Neuronal stem cell (in vitro differentiated cells): Measurements from ENCODE around the gene EIF5A.
A peak's percentile ranks its signal among the peaks of the same experiment; 100 is the strongest.

Experiments used
- DNase-seq: peaks from one replicate; pipeline ENCODE4 v3.0.0-alpha.2; 2013; ENCODE audit warnings: low spot score
- H2AFZ ChIP-seq: one replicate; pipeline ENCODE4 v1.6.1; 2013; ENCODE audit warnings: mild to moderate bottlenecking, low read length, inconsistent platforms
- H2AK5ac ChIP-seq: 2 replicates; pipeline ENCODE4 v1.6.1; 2013; ENCODE audit warnings: low read depth, mild to moderate bottlenecking, inconsistent platforms, low read length, moderate library complexity, mixed read lengths
- H2BK120ac ChIP-seq: 2 replicates; pipeline ENCODE4 v1.6.1; 2013; ENCODE audit warnings: low read depth, mild to moderate bottlenecking, inconsistent platforms, low read length, moderate library complexity, mixed read lengths
- H2BK12ac ChIP-seq: one replicate; pipeline ENCODE4 v1.6.1; 2013; ENCODE audit warnings: low read length, inconsistent platforms
- H2BK15ac ChIP-seq: 2 replicates; pipeline ENCODE4 v1.6.1; 2013; ENCODE audit warnings: mild to moderate bottlenecking, low read length, inconsistent platforms, mixed read lengths
- H2BK5ac ChIP-seq: one replicate; pipeline ENCODE4 v1.6.1; 2013; ENCODE audit warnings: inconsistent platforms, mild to moderate bottlenecking, low read length, moderate library complexity
- H3K14ac ChIP-seq: one replicate; pipeline ENCODE4 v1.6.1; 2013; ENCODE audit warnings: low read length, inconsistent platforms
- H3K18ac ChIP-seq: 2 replicates; pipeline ENCODE4 v1.6.1; 2013; ENCODE audit warnings: low read length, inconsistent platforms
- H3K23ac ChIP-seq: 2 replicates; pipeline ENCODE4 v1.6.1; 2013; ENCODE audit warnings: low read depth, mild to moderate bottlenecking, mixed read lengths, low read length, inconsistent platforms; ENCODE audit not compliant: poor library complexity
- H3K27ac ChIP-seq: replicated peaks from 3 replicates; pipeline ENCODE4 v1.5.1; 2013; ENCODE audit warnings: low read length, inconsistent platforms
- H3K27me3 ChIP-seq, 3 experiments: 2 replicates each; pipeline ENCODE4 v1.6.1; 2013; ENCODE audit warnings: low read length in 3 of 3, mild to moderate bottlenecking in 2 of 3, inconsistent platforms in 1 of 3, low read depth in 1 of 3, mixed read lengths in 1 of 3, moderate library complexity in 1 of 3; ENCODE audit not compliant: control insufficient read depth in 3 of 3, insufficient read depth in 3 of 3
- H3K36me3 ChIP-seq, 2 donors: replicated peaks in 1 of 2; 2 replicates each; pipeline ENCODE4 v1.6.1; 2013; ENCODE audit warnings: low read length in 2 of 2; ENCODE audit not compliant: control insufficient read depth in 2 of 2, insufficient read depth in 2 of 2
- H3K4ac ChIP-seq: 2 replicates; pipeline ENCODE4 v1.6.1; 2013; ENCODE audit warnings: inconsistent platforms, mild to moderate bottlenecking, low read length, moderate library complexity
- H3K4me1 ChIP-seq, 2 donors: 1 replicate in 1 of 2; 2 replicates in 1 of 2; pipeline ENCODE4 v1.6.1; 2013; ENCODE audit warnings: low read length in 2 of 2, low read depth in 1 of 2; ENCODE audit not compliant: control insufficient read depth in 2 of 2, insufficient read depth in 1 of 2
- H3K4me2 ChIP-seq: one replicate; pipeline ENCODE4 v1.6.1; 2013; ENCODE audit warnings: mild to moderate bottlenecking, low read length, inconsistent platforms; ENCODE audit not compliant: insufficient read depth, poor library complexity, severe bottlenecking
- H3K4me3 ChIP-seq, 2 donors: 2 replicates each; pipeline ENCODE4 v1.5.1; 2013; ENCODE audit warnings: low read length in 2 of 2, mild to moderate bottlenecking in 2 of 2, inconsistent platforms in 1 of 2, moderate library complexity in 1 of 2
- H3K79me1 ChIP-seq: one replicate; pipeline ENCODE4 v1.6.1; 2013; ENCODE audit warnings: low read depth, mild to moderate bottlenecking, inconsistent platforms, low read length, moderate library complexity
- H3K9ac ChIP-seq: one replicate; pipeline ENCODE4 v1.6.1; 2013; ENCODE audit warnings: mild to moderate bottlenecking, low read depth, low read length, inconsistent platforms; ENCODE audit not compliant: poor library complexity
- H3K9me3 ChIP-seq, 2 donors: replicated peaks in 1 of 2; 2 replicates each; pipeline versions ENCODE3 to v1.6.1; 2013; ENCODE audit warnings: low read length in 2 of 2, mild to moderate bottlenecking in 2 of 2, inconsistent platforms in 1 of 2, low read depth in 1 of 2, mixed read lengths in 1 of 2, moderate library complexity in 1 of 2; ENCODE audit not compliant: control insufficient read depth in 2 of 2, insufficient read depth in 1 of 2
- H4K8ac ChIP-seq: one replicate; pipeline ENCODE4 v1.6.1; 2013; ENCODE audit warnings: low read depth, mild to moderate bottlenecking, inconsistent platforms, low read length, moderate library complexity
- H4K91ac ChIP-seq: one replicate; pipeline ENCODE4 v1.6.1; 2013; ENCODE audit warnings: low read length, low read depth, mild to moderate bottlenecking, inconsistent platforms; ENCODE audit not compliant: poor library complexity
- WGBS, 2 donors: extraction: QIAGEN DNeasy Blood & Tissue Kit; methylation state at CpG; one replicate each; pipeline ENCODE4 v1.1.7; 2013; ENCODE audit warnings: missing lambda C conversion rate in 2 of 2, mixed read lengths in 1 of 2; ENCODE audit not compliant: insufficient read length in 2 of 2, insufficient replicate concordance in 1 of 2; ENCODE audit errors: extremely low coverage in 2 of 2; 5-methylcytosine and 5-hydroxymethylcytosine counted together

EIF5A gene

GRCh38 chr17:7292729-7293128 is 14.7 kb upstream of the EIF5A start:
- no peak overlapping the region for H2BK5ac ChIP-seq
- no peak overlapping the region for H3K18ac ChIP-seq
- H3K9ac ChIP-seq: no peak overlapping the region
- H3K4ac ChIP-seq: no peak overlapping the region
- no peak overlapping the region for H4K8ac ChIP-seq
- no peaks in the 10 kb centered on the region for H3K36me3 ChIP-seq
- no peak overlapping the region for H4K91ac ChIP-seq
- H3K79me1 ChIP-seq: peaks cover 4% of the 10 kb centered on the region
- no peak overlapping the region for H3K4me2 ChIP-seq
- H2AK5ac ChIP-seq: no peak overlapping the region
- H3K14ac ChIP-seq: no peak overlapping the region
- H3K9me3 ChIP-seq: peaks cover 0 to 3% of the 10 kb centered on the region in 2 donors
- peaks cover 7 to 22% of the 10 kb centered on the region in 2 donors for H3K4me1 ChIP-seq
- no peak overlapping the region for H3K27ac ChIP-seq
- no peak overlapping the region for H2AFZ ChIP-seq
- H3K27me3 ChIP-seq: peaks cover 10 to 48% (median 44%) of the 10 kb centered on the region in 3 experiments
- H2BK120ac ChIP-seq: no peak overlapping the region
- no CpG with 5 or more reads among the region's 6 CpGs for WGBS, 2 donors
- no peak for DNase-seq
- H2BK15ac ChIP-seq: no peak overlapping the region
- H3K4me3 ChIP-seq: no peak overlapping the region
- H2BK12ac ChIP-seq: no peak overlapping the region
- no peak overlapping the region for H3K23ac ChIP-seq

GRCh38 chr17:7293159-7293558 is 14.3 kb upstream of the EIF5A start:
- H3K4me3 ChIP-seq: no peak overlapping the region
- H3K36me3 ChIP-seq: no peaks in the 10 kb centered on the region
- no peak overlapping the region for H2AK5ac ChIP-seq
- no peak overlapping the region for H3K4me2 ChIP-seq
- no peak overlapping the region for H4K91ac ChIP-seq
- H3K9me3 ChIP-seq: peaks cover 0 to 3% of the 10 kb centered on the region in 2 donors
- H2BK120ac ChIP-seq: no peak overlapping the region
- peaks cover 4% of the 10 kb centered on the region for H3K79me1 ChIP-seq
- H3K4me1 ChIP-seq: peaks cover 7 to 22% of the 10 kb centered on the region in 2 donors
- H4K8ac ChIP-seq: no peak overlapping the region
- H3K27ac ChIP-seq: no peak overlapping the region
- H2BK12ac ChIP-seq: no peak overlapping the region
- no peak overlapping the region for H3K18ac ChIP-seq
- no peak overlapping the region for H3K23ac ChIP-seq
- no peak overlapping the region for H2BK5ac ChIP-seq
- no CpG with 5 or more reads among the region's 11 CpGs for WGBS, 2 donors
- no peak for DNase-seq
- no peak overlapping the region for H3K14ac ChIP-seq
- no peak overlapping the region for H2BK15ac ChIP-seq
- H3K4ac ChIP-seq: no peak overlapping the region
- peaks cover 10 to 48% (median 44%) of the 10 kb centered on the region in 3 experiments for H3K27me3 ChIP-seq
- no peak overlapping the region for H2AFZ ChIP-seq
- H3K9ac ChIP-seq: no peak overlapping the region

DNA sequence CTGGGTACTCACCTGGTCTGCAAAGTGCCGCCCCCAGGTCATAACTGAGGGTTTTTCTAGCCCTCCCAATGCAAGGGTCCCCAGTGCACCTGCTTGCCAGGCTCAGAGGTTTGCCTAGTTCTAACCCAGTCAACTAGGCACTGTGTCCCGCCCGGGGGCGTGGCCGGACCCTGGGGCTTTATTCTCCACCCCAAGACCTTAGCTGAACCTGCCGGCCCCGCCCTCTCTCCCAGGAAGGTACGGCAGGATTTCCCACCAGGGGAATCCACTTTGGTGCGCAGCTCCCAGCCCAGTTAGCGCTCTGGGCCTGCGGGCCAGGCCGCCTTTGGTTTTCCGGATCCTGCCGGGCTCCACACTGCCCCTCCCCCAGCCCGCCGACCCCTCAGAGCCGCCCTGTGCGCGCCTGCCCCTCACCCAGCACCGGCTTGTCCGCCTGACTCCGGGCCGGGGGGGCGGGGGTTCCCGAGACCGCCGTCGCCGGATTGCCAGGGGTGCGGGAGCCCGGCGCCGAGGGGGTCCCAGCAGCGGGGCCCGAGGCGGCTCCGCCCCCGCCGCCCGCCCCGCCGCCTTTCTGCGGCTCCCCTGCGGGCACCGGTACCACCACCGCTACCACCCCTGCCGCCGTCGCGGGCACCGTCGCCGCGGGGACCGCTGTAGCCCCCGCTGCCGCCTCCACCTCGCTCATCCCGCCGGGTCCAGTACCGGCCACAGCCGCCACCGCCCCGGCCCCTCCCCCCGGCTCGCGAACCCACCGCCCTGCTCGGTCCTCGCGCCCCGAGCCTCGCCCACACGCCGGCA is 13.4 kb upstream of the EIF5A start:
- peak overlapping the region; percentile 54 for H3K4me2 ChIP-seq
- H3K9me3 ChIP-seq: peaks cover 0 to 3% of the 10 kb centered on the region in 2 donors
- peak overlapping the region; percentile 4 for H2AK5ac ChIP-seq
- H3K4me3 ChIP-seq: peak overlapping the region; percentile 22 to 48
- no peak overlapping the region for H3K27ac ChIP-seq
- no peak overlapping the region for H2BK5ac ChIP-seq
- no peak overlapping the region for H2BK12ac ChIP-seq
- peak overlapping the region; percentile 85 for H3K18ac ChIP-seq
- no peak overlapping the region for H2BK120ac ChIP-seq
- H3K27me3 ChIP-seq: peaks cover 10 to 48% (median 44%) of the 10 kb centered on the region in 3 experiments
- H2BK15ac ChIP-seq: peak overlapping the region; percentile 49
- H3K23ac ChIP-seq: peak overlapping the region; percentile 43
- H3K4ac ChIP-seq: no peak overlapping the region
- H4K91ac ChIP-seq: no peak overlapping the region
- peaks cover 4% of the 10 kb centered on the region for H3K79me1 ChIP-seq
- no CpG with 5 or more reads among the region's 75 CpGs for WGBS, 2 donors
- peaks cover 7 to 22% of the 10 kb centered on the region in 2 donors for H3K4me1 ChIP-seq
- H3K14ac ChIP-seq: no peak overlapping the region
- H3K9ac ChIP-seq: no peak overlapping the region
- no peaks in the 10 kb centered on the region for H3K36me3 ChIP-seq
- H4K8ac ChIP-seq: no peak overlapping the region
- no peak for DNase-seq
- H2AFZ ChIP-seq: peak overlapping the region; percentile 87

DNA sequence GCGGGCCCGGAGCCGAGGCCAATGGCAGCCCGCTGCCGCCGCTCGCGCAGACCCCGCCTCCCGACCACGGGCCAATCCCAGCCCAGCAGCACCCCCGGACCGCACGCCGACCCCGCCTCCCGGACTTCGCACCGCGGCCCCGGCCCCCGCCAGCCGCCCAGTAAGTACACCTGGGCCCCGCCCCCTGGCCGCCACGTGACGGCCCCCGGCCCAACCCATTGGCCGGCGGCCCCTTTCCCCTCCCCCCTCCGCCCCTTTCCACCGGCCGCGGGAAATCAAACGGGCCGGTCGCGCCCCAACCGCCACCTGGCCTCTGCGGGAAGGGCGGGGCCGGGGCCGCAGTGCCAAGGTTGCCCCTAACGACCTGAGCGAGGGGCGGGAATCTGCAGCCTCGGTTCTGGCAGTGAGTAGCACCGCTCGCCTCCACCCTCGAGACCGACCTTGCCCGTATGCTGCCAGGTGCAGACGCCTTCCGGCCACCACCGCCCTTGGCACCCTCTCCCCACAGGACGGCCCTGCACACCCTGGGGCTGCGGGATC is 12.7 kb upstream of the EIF5A start, which contains the start of gene YBX2:
YBX2 (minus strand) TSS at position 26 of the 540 bp plus-strand sequence. CDS start 139 bp downstream, outside the sequence.
- H3K4ac ChIP-seq: no peak within 1 kb of the TSS
- no peak within 1 kb of the TSS for H3K9ac ChIP-seq
- H2BK120ac ChIP-seq: peak within 1 kb of the TSS; percentile 94
- H2AK5ac ChIP-seq: peak within 1 kb of the TSS; percentile 94
- H3K4me3 ChIP-seq: peak within 1 kb of the TSS; percentile 29 to 71
- peak within 1 kb of the TSS; percentile 49 for H2BK15ac ChIP-seq
- H3K27me3 ChIP-seq: peaks cover 10 to 48% (median 44%) of the 10 kb centered on the region in 3 experiments
- H3K36me3 ChIP-seq: no peaks in the 10 kb centered on the region
- no peak for DNase-seq
- peaks cover 7 to 22% of the 10 kb centered on the region in 2 donors for H3K4me1 ChIP-seq
- peak within 1 kb of the TSS; percentile 89 for H3K23ac ChIP-seq
- H3K9me3 ChIP-seq: peaks cover 0 to 3% of the 10 kb centered on the region in 2 donors
- no peak within 1 kb of the TSS for H3K27ac ChIP-seq
- no CpG with 5 or more reads among the region's 57 CpGs for WGBS, 2 donors
- H2BK12ac ChIP-seq: no peak within 1 kb of the TSS
- peak within 1 kb of the TSS; percentile 17 for H4K8ac ChIP-seq
- H2BK5ac ChIP-seq: no peak within 1 kb of the TSS
- no peak within 1 kb of the TSS for H3K14ac ChIP-seq
- peak within 1 kb of the TSS; percentile 80 for H3K4me2 ChIP-seq
- H4K91ac ChIP-seq: no peak within 1 kb of the TSS
- peak within 1 kb of the TSS; percentile 87 for H2AFZ ChIP-seq
- H3K18ac ChIP-seq: peak within 1 kb of the TSS; percentile 96
- H3K79me1 ChIP-seq: peaks cover 4% of the 10 kb centered on the region
